ENCODE measurements around the gene ACADS.

Gene ACADS

GRCh38 chr12:120700886-120701285, 24.7 kb upstream of the ACADS start:
- no peak for DNase-seq (ENCODE audit: low read depth)

- DNase-seq (ENCODE audit: low read depth) = no peak
Observed at GRCh38 chr12:120702637-120703036, 23.0 kb upstream of the ACADS start.

DNA sequence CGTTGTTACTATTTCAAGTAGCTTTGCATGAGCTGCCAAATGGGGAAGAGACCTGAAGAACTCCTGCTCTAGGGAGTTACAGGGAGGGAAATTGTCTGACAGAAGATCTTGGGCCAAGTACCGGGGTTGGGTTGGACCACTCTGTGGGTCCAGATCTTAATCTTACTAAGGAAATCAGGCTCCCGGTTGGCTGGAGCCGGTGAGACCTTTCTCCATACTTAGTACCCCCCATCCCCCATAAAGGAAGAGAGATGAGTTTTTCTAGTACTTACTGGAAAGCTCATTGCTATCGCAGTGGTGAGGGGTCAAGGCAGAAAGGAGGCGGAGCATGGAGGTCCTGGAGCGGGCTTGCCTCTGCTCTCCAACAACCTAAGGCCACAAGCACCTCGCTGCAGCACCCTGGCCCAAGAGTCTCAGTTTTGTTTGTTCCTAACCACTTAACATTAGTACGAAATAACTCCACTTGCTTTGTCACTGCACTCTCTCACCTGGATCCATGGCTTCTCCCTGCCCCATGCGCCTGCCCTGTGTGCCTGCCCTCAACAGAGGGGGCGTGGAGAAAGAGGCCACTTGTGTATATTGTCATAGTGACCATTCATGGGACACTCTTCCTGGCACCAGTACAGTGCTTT, 22.2 kb upstream of the ACADS start:
- no peak for DNase-seq (ENCODE audit: low read depth)

DNA sequence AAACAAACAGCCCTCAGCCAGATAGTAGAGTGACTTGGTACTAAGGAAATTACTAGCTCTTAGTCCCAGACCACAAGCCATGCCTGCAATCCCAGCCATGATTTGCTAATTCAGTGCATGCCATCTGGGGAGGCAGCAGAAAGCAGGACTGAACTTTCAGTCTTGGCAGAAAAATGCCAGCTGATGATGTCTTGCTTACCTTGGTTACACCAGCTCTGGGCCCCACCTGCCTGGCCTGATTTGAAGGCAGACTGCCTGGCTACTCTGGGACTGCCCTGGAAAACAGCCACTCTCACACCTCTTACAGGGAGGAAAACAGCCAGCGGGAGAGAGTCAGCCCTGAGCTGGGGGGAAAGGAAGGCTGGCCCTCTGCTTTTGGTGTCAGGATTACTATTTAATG, 20.0 kb upstream of the ACADS start:
- no peak for DNase-seq (ENCODE audit: low read depth)

- DNase-seq (ENCODE audit: low read depth) = no peak
Observed at GRCh38 chr12:120706029-120706428, 19.6 kb upstream of the ACADS start.

DNA sequence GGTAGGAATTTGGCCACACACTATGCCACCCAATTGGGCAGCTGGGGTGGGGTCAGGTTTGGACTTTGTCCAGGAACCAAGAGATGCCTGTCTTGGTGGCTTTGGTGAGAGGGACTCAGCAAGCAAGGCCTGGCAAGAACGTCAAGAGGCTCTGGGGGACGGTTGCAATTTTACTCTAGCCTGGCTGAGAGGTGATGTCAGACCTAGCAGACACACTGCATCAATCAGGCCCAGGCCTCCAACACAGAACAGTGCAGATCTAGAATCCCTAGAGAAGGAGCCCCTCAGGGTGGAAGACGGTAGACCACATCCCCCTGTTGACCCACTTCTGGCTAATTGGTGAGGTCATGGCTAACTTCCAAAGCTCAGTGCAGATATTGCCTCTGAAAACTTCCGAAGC, 17.0 kb upstream of the ACADS start:
- no peak for DNase-seq (ENCODE audit: low read depth)

DNA sequence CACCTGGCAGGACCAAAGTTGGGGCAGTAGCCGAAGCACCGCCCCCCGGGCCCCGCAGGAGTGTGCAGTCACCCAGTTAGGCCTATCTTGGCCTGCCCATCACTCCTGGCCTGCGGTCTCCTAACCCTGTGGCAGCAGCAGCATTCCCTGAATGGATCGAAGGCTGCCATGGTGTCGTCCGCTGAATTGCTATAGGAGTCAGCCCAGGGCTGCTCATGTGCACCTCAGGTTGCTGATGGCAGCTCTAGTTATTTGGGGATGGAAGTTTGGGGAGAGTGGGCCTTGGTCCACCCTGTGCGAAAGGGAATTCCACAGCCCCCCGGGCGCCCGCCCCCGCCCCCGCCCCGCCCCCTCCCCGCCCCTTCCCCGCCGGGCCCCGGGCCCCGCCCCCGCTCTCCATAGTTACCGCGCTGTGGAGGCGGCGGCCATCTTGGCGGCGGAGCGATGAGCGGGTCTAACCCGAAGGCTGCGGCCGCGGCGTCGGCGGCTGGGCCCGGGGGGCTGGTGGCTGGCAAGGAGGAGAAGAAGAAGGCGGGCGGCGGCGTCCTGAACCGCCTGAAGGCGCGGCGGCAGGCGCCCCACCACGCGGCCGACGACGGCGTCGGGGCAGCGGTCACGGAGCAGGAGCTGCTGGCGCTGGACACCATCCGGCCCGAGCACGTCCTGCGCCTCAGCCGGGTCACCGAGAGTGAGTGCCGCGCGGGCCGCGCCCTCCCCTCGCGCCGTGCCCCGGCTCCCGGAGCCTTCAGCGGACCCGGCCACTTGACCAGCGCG, 15.4 kb upstream of the ACADS start, which contains the start of gene UNC119B:
Gene UNC119B, plus strand, starts transcription at position 428 of the 774 bp plus-strand sequence. Its CDS starts 17 bp downstream, at position 445.
- peak; percentile 74 for DNase-seq (ENCODE audit: low read depth)

DNA sequence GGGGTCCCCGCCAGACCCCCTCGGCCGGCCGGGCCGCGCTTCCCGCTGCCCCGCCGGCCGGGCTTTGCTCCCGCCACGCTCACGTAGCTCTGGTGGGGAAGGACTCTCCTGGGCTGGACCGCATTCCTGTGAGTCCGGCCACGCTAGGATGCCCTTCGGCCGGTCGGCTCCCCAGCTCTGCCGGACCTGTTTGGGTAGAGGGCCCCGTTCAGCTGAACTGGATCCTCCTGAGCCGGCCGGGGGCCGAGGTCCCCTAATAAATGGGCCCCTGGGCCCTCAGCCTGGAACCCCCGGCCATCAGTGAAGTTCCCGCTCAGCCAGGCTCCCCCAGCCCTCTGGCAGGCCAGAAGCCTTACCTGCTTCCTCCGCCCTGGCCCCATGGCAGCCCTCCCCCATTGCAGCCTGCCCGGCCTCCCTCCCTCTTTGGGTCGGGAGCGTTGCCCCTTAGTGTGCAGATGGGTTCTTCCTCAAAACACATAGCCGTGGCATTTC, 14.8 kb upstream of the ACADS start:
- DNase-seq (ENCODE audit: low read depth) = no peak

- DNase-seq (ENCODE audit: low read depth) = no peak
Observed at GRCh38 chr12:120711411-120711810, 14.2 kb upstream of the ACADS start.

- no peak for DNase-seq (ENCODE audit: low read depth)
Observed at GRCh38 chr12:120712610-120713009, 13.0 kb upstream of the ACADS start.

DNA sequence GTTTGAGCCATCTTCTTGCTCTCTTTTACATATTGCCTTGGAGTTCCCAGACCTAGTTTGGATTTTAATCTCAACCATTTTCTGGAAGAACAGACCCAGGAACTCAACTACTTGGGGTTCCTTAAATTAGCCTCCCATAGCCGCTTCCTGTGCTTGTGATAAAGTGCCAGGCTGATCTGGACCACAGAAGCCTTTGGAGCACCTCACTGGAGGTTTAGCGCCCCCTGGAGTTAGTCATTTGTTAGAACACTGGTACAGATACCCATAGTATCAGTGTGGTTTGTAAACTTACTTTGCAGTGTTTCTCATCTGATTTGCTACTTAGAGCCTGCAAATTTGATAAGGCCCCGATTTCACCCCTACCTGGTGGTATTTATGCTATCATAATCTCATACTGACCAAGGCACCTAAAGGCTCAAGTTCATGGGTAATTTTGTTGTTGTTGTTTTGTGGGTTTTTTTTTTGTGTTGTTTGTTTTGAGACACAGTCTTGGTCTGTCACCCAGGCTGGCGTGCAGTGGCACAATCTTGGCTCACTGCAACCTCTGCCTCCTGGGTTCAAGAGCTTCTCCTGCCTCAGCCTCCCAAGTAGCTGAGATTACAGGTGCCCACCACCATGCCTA, 11.7 kb upstream of the ACADS start:
- DNase-seq (ENCODE audit: low read depth) = peak; percentile 61

DNA sequence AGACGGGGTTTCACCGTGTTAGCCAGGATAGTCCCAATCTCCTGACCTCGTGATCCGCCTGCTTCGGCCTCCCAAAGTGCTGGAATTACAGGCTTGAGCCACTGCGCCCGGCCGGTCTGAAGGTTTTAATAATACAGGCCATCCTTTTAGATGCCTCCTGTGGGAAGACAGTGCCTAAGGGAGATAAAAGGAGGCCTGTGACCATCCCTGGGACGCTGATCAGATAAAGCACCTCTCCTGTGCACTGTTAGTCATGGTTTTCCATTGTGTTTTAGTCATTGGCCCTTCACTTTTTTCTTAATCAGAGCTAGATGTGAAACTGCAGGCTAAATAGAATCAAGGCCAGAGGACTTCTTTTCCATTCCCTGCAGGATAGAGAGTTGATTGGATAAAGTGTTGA, 7.6 kb upstream of the ACADS start:
- DNase-seq (ENCODE audit: low read depth) = no peak

DNA sequence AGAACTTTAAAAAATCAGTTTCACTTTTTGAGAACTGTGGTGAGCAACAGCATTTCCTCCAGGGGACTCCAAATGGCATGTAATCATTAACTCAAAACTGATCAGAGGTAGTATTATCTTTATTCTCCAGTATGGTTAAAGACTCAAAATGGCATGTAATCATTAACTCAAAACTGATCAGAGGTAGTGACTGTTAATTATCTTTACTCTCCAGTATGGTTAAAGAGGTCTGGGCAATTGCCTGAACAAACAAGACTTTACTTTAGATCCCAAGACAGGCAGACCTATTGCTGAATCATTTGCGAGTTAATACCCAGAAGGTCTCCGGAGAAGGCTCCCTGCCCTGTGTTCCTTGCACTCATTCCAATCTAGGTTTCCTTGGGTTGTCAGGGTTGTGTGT, 6.6 kb upstream of the ACADS start:
- DNase-seq (ENCODE audit: low read depth) = no peak

- DNase-seq (ENCODE audit: low read depth) = no peak
Observed at GRCh38 chr12:120719496-120720233, 6.0 kb upstream of the ACADS start.

DNA sequence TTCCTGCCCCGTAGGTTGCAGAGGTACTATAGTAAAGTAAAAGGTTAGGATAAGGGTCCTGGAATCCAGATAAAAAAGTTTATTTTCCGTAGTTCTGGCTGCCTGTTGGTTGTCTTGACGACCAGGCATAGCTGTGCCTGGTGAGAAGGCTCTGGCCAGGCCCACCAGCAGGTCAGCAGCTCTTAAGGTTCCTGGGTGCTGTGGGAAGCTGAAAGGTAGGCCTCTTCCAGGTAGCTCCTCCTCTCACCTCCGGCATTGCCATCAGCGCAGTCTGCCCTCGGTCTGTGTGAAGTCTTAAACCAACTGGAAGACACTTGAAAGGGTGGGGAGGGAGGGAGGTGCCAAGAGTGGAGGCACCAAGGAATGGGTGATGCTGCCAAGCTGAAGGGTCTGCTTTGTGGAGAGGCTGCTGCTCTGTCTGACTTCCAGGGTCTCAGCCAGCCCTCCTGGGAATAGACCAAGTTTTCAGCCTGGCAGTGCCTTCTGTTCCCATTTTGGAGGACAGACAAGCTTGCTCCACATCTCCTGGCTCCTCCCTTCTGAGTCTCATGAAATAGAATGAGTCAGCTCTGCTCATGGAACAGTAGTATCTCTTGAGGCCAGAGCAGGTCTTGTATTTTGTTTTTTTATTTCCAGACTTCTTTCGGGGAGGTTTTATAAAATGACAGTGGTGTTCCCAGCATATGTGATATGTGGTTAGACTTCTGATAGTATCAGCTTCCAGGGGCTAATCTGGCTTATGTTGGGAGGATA, 5.2 kb upstream of the ACADS start:
- DNase-seq (ENCODE audit: low read depth) = no peak

DNA sequence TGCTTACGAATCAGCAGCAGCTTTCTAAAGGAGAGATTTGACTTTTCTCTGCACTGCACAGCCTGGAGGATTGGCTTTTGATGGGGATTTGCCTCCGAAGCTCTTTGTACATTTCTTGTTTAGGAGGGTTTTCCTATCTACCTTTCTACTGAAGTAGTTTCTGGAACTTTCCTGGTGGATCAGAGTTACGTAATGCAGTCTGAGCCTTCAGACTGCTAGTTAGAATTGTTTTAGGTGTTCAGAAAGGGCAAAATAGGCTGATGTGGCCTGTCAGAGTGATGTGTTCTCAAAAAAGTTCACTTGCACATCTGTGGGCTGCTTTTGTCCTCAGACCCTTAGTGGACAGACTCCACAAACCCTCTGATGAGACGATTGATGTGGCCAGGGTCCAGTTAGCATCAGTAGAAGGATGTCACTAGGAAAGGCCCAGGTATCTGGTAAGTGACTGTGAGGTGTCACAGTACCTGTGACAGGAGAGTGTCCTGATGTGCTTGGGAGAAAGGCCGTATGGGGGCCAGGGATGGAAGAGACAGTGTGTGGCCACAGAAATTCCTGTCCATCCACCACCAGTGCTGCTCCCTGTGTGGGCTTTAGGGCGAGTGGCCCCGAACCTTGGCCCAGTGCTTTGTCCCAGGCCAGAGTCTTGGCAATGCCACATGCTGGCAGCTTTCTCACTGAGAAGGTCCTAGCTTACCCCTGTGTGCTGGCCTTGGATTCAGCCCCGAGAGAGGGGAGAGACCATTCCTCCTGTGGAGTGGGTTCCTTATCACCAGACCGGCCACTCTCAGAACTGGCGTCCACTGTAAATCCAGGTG, 4.4 kb upstream of the ACADS start:
- DNase-seq (ENCODE audit: low read depth) = no peak

DNA sequence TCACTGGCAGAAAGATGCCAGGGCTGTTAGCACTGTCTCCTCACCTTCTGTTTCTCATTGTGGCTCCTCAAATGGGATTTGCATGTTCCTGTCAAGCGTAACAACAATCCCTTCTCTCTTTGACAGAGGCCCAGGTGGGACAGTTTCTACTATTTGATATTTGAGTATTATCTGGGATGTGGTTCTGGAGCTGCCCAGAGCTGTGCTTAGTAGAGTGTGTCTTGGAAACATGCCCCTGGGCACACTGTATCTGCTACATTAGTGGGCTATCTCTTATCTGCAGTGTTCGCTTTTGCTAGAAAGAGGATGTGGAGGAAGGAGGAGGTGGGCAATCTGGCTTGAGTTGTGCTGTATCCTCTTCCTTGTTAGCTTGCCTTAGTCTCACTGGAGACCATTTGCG, 3.8 kb upstream of the ACADS start:
- no peak for DNase-seq (ENCODE audit: low read depth)

GRCh38 chr12:120722784-120723183, 2.8 kb upstream of the ACADS start:
- DNase-seq (ENCODE audit: low read depth) = no peak

DNA sequence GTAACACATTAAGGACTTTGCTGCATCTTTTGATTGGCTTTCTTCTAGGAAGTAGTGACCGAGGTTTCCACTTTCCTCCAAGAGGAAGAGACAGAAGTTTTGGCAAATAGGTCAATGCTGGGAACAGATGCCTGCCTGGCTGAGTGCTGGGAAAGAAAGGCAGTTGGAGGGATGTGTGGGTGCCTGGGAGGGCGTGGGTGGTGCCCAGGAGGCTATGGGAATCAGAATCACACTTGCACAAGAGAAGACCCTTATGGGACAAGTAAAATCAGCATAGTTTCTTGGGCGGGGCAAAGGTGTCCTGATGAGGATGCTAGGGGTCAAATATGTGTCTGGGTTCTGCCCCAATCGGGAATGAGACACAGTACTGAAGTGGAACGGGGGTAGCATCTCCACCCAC, 906 bp upstream of the ACADS start:
- DNase-seq (ENCODE audit: low read depth) = no peak

GRCh38 chr12:120725151-120725658, 421 bp upstream of the ACADS start:
- DNase-seq (ENCODE audit: low read depth) = no peak

- DNase-seq (ENCODE audit: low read depth) = no peak
Observed at GRCh38 chr12:120726510-120726793, 826 bp downstream of the ACADS start.
